ENCODE data around the gene PRDM10.

- TF ChIP-seq, protein P1, sequence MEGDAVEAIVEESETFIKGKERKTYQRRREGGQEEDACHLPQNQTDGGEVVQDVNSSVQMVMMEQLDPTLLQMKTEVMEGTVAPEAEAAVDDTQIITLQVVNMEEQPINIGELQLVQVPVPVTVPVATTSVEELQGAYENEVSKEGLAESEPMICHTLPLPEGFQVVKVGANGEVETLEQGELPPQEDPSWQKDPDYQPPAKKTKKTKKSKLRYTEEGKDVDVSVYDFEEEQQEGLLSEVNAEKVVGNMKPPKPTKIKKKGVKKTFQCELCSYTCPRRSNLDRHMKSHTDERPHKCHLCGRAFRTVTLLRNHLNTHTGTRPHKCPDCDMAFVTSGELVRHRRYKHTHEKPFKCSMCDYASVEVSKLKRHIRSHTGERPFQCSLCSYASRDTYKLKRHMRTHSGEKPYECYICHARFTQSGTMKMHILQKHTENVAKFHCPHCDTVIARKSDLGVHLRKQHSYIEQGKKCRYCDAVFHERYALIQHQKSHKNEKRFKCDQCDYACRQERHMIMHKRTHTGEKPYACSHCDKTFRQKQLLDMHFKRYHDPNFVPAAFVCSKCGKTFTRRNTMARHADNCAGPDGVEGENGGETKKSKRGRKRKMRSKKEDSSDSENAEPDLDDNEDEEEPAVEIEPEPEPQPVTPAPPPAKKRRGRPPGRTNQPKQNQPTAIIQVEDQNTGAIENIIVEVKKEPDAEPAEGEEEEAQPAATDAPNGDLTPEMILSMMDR (IDR thresholded peaks at IDR 0.05; ENCODE audit: borderline replicate concordance, extremely low read depth, low read length, poor library complexity, severe bottlenecking): no peak
- no peak for TF ChIP-seq EZH2 (IDR thresholded peaks at IDR 0.05; ENCODE audit: borderline replicate concordance, low read depth, low read length, severe bottlenecking)
Observed at GRCh38 chr11:129852125-129852740, 150.4 kb downstream of the PRDM10 start.
